Ascending aorta (tissue), 2 donors: ENCODE data around the gene EIF2B2. TPM values are rescaled to one million over a fixed set of nuclear protein-coding genes. Genes with fewer than 3 reads are reported as not detected.

Experiments
- DNase-seq, 2 donors: peaks; one replicate each; pipeline ENCODE4 v3.0.0-alpha.2; 2019; ENCODE audit warnings: low spot score in 2 of 2
- H3K27ac ChIP-seq, 2 donors: fragments of 200-600 bp; sonication (generic); one replicate each; pipeline ENCODE4 v1.5.1; 2016 to 2017; ENCODE audit warnings: mild to moderate bottlenecking in 1 of 2
- H3K27me3 ChIP-seq: fragments of 200-600 bp; sonication (generic); one replicate; pipeline ENCODE4 v1.5.1; 2017
- H3K36me3 ChIP-seq, 2 donors: fragments of 200-600 bp; sonication (generic); one replicate each; pipeline ENCODE4 v1.5.1; 2016
- H3K4me1 ChIP-seq, 2 donors: fragments of 200-600 bp; sonication (generic); one replicate each; pipeline ENCODE4 v1.5.1; 2016 to 2017; ENCODE audit warnings: mild to moderate bottlenecking in 1 of 2
- H3K4me3 ChIP-seq, 2 donors: fragments of 200-600 bp; sonication (generic); one replicate each; pipeline ENCODE4 v1.5.1; 2016 to 2017; ENCODE audit warnings: mild to moderate bottlenecking in 1 of 2
- H3K9me3 ChIP-seq, 2 donors: fragments of 200-600 bp; sonication (generic); one replicate each; pipeline ENCODE4 v1.5.1; 2016
- intact Hi-C: fragments of 100-400 bp; cut with DNase I; formaldehyde crosslinking; loops from one replicate; pipeline ENCODE4 v1.15.1; 2023
- total RNA-seq: library from RNA; depleted of rRNA; stranded (reverse); fragments of >200 nt; gene quantifications from one replicate; pipeline ENCODE4 v1.1.0, GENCODE V29; 2016
- TF ChIP-seq, protein P1 (sequence below), 3 experiments: fragments of 200-600 bp in 2 of 3; fragments of 450-650 bp in 1 of 3; sonication (generic) in 2 of 3; IDR thresholded peaks; one replicate each; pipeline ENCODE4 v1.5.1; 2016 to 2019; ENCODE audit warnings: antibody characterized with exemption in 3 of 3, mild to moderate bottlenecking in 1 of 3, moderate library complexity in 1 of 3

EIF2B2 gene
- total RNA-seq, 1 donor from 2014 or later, result 27.1 TPM

DNA sequence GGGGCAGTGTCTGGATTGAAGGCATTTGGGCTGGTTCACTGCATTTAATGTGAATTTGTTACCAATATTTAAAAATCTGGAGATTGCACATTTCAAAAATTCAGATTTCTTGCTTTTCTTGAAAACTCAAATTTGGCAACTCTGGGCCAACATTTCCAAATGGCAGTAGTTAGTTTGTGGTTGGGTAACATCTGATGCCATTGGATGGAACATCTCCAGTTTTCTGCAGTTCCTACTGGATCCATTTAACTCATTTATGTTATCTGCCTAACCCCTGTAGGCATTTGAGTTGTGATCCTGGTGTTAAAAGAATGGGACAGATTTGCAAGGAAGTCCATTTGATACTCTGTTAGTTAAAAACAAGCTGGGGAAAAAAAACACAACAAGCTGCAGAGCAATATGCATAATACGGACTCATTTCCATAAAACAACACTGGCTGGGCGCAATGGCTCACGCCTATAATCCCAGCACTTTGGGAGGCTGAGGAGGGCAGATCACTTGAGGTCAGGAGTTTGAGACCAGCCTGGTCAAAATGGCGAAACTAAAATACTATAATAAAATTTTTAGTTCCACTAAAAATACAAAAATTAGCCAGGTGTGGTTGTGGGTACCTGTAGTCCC is 7.9 kb downstream of the EIF2B2 start:
- Histone ChIP-seq H3K9me3 (no peaks in the 10 kb centered on the region), H3K27me3 (no peaks in the 10 kb centered on the region), H3K4me3 (no peak overlapping the region), H3K36me3 (peaks cover 42 to 70% of the 10 kb centered on the region in 2 donors), H3K4me1 (peaks cover 9 to 16% of the 10 kb centered on the region in 2 donors), H3K27ac (peak overlapping the region; percentile 78 to 84)
- TF ChIP-seq, protein P1, sequence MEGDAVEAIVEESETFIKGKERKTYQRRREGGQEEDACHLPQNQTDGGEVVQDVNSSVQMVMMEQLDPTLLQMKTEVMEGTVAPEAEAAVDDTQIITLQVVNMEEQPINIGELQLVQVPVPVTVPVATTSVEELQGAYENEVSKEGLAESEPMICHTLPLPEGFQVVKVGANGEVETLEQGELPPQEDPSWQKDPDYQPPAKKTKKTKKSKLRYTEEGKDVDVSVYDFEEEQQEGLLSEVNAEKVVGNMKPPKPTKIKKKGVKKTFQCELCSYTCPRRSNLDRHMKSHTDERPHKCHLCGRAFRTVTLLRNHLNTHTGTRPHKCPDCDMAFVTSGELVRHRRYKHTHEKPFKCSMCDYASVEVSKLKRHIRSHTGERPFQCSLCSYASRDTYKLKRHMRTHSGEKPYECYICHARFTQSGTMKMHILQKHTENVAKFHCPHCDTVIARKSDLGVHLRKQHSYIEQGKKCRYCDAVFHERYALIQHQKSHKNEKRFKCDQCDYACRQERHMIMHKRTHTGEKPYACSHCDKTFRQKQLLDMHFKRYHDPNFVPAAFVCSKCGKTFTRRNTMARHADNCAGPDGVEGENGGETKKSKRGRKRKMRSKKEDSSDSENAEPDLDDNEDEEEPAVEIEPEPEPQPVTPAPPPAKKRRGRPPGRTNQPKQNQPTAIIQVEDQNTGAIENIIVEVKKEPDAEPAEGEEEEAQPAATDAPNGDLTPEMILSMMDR (IDR thresholded peaks at IDR 0.05), result no peak
- intact Hi-C loops, result loop anchor here (1.0 kb wide), 1 partner anchor 64 kb away; no protein-coding TSS in a partner anchor
- no peak for DNase-seq

DNA sequence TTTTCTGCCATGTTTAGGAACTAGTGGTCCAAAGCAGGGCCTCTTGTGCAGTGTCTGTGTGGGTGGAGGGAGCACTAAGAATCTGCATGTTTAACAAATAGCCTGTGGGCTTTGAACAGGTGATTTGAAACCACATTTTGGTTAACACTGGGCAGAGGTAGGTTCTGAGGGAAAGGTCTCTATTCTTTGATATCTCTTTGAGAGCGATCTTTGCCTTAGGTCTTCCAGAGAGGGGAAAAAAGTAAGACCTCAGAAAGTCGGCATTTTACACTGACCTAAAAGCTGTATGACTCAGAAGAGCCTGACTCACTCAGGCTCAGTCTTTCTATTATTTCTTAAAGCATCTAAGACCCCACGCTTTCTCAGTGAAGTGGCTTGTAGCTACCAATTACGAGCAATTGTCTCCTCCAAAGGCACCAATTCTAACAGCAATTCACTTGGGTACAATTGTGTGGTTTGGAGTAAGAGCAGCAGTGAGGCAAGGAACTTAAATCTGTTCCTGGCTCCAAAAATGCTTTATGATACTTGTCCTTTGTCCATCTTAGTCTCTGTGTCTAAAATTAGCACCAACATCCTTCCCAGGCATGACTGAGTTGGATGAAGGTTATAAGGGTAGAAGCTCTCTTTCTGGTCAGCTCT is 8.8 kb downstream of the EIF2B2 start:
- DNase-seq, result no peak
- TF ChIP-seq, protein P1 (IDR thresholded peaks at IDR 0.05), result no peak
- Histone ChIP-seq H3K27ac (peak overlapping the region; percentile 78 to 84), H3K4me1 (peaks cover 9 to 16% of the 10 kb centered on the region in 2 donors), H3K4me3 (no peak overlapping the region), H3K9me3 (no peaks in the 10 kb centered on the region), H3K27me3 (no peaks in the 10 kb centered on the region), H3K36me3 (peaks cover 41 to 69% of the 10 kb centered on the region in 2 donors)
- intact Hi-C loops, result loop anchor here (1.0 kb wide), 1 partner anchor 65 kb away; no protein-coding TSS in a partner anchor

- H3K9me3 ChIP-seq, result no peaks in the 10 kb centered on the region
- no peak overlapping the region for H3K4me3 ChIP-seq
- H3K36me3 ChIP-seq, result peaks cover 44 to 69% of the 10 kb centered on the region in 2 donors
- no peak for DNase-seq
- TF ChIP-seq, protein P1 (IDR thresholded peaks at IDR 0.05), result no peak
- intact Hi-C loops, result no loop called here
- H3K4me1 ChIP-seq, result peaks cover 9 to 16% of the 10 kb centered on the region in 2 donors
- no peaks in the 10 kb centered on the region for H3K27me3 ChIP-seq
- H3K27ac ChIP-seq, result peak overlapping the region; percentile 9 to 20
These were observed 10.6 kb downstream of the EIF2B2 start for GRCh38 chr14:75013290-75013689.

- H3K36me3 ChIP-seq, result peaks cover 44 to 68% of the 10 kb centered on the region in 2 donors
- peaks cover 9 to 16% of the 10 kb centered on the region in 2 donors for H3K4me1 ChIP-seq
- DNase-seq, result no peak
- intact Hi-C loops, result no loop called here
- no peaks in the 10 kb centered on the region for H3K9me3 ChIP-seq
- H3K4me3 ChIP-seq, result no peak overlapping the region
- TF ChIP-seq, protein P1 (IDR thresholded peaks at IDR 0.05), result no peak
- no peaks in the 10 kb centered on the region for H3K27me3 ChIP-seq
- H3K27ac ChIP-seq, result no peak overlapping the region
These were observed 12.8 kb downstream of the EIF2B2 start for GRCh38 chr14:75015496-75015895.

GRCh38 chr14:75016815-75017214 is 14.1 kb downstream of the EIF2B2 start:
- Histone ChIP-seq H3K4me3 (no peak overlapping the region), H3K4me1 (peaks cover 3 to 4% of the 10 kb centered on the region in 2 donors), H3K36me3 (peaks cover 54 to 74% of the 10 kb centered on the region in 2 donors), H3K27ac (no peak overlapping the region), H3K9me3 (no peaks in the 10 kb centered on the region), H3K27me3 (no peaks in the 10 kb centered on the region)
- intact Hi-C loops, result no loop called here
- TF ChIP-seq, protein P1 (IDR thresholded peaks at IDR 0.05), result no peak
- no peak for DNase-seq
